Neural cell (in vitro differentiated cells): ENCODE measurements around the gene GSN.

Source experiments
- CTCF ChIP-seq: fragments of 450-650 bp; IDR thresholded peaks from 2 replicates; pipeline ENCODE4 v1.5.1; 2014; ENCODE audit warnings: antibody characterized with exemption, mild to moderate bottlenecking, moderate library complexity; ENCODE audit not compliant: poor library complexity, severe bottlenecking
- EP300 ChIP-seq: fragments of 450-650 bp; conservative IDR thresholded peaks from 2 replicates; pipeline ENCODE4 v1.6.1; 2014; ENCODE audit warnings: antibody characterized with exemption, mild to moderate bottlenecking, moderate library complexity; ENCODE audit not compliant: poor library complexity, severe bottlenecking
- EZH2 ChIP-seq: fragments of 200-600, 300-800 bp; shearing (Covaris generic), sonication (generic); IDR thresholded peaks from 2 replicates; pipeline ENCODE4 v1.6.1; 2014; ENCODE audit warnings: antibody characterized with exemption, low read length, borderline replicate concordance, mild to moderate bottlenecking; ENCODE audit not compliant: insufficient read depth, poor library complexity, severe bottlenecking
- MXI1 ChIP-seq: fragments of 450-650 bp; conservative IDR thresholded peaks from 2 replicates; pipeline ENCODE4 v1.6.1; 2014; ENCODE audit warnings: antibody characterized with exemption, mild to moderate bottlenecking; ENCODE audit not compliant: poor library complexity, severe bottlenecking
- POLR2AphosphoS5 ChIP-seq: IDR thresholded peaks from 2 replicates; pipeline ENCODE4 v1.6.1; 2012
- RAD21 ChIP-seq: fragments of 450-650 bp; conservative IDR thresholded peaks from 2 replicates; pipeline ENCODE4 v1.6.1; 2014; ENCODE audit warnings: antibody characterized with exemption, mild to moderate bottlenecking, moderate library complexity
- TF ChIP-seq, protein P1 (sequence below): IDR thresholded peaks from 2 replicates; pipeline ENCODE4 v1.6.1; 2012; ENCODE audit warnings: borderline replicate concordance

DNA sequence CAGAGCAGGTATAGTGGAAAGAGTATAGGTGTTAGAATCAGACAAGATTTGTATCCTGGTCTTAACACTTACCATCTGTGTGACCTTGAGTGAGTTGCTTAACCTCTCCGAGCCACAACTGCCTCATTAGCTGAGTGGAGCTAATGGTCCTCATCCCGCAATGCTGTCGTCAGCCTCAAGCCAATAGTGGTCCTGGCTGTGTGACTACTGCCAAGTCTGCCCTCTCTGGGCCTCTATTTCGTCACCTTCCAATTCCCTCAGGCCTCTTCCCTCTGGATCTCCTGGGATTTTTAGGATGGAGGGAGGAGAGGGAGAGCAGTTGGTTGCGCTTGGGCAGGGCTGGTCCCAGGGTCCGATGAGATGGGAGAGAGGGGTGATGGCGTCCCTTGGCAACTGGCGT lies 60.5 kb downstream of the GSN start:
- TF ChIP-seq EP300, result no peak
- TF ChIP-seq CTCF, result no peak
- no peak for TF ChIP-seq RAD21
- no peak for TF ChIP-seq POLR2AphosphoS5
- no peak for TF ChIP-seq EZH2
- TF ChIP-seq, protein P1, sequence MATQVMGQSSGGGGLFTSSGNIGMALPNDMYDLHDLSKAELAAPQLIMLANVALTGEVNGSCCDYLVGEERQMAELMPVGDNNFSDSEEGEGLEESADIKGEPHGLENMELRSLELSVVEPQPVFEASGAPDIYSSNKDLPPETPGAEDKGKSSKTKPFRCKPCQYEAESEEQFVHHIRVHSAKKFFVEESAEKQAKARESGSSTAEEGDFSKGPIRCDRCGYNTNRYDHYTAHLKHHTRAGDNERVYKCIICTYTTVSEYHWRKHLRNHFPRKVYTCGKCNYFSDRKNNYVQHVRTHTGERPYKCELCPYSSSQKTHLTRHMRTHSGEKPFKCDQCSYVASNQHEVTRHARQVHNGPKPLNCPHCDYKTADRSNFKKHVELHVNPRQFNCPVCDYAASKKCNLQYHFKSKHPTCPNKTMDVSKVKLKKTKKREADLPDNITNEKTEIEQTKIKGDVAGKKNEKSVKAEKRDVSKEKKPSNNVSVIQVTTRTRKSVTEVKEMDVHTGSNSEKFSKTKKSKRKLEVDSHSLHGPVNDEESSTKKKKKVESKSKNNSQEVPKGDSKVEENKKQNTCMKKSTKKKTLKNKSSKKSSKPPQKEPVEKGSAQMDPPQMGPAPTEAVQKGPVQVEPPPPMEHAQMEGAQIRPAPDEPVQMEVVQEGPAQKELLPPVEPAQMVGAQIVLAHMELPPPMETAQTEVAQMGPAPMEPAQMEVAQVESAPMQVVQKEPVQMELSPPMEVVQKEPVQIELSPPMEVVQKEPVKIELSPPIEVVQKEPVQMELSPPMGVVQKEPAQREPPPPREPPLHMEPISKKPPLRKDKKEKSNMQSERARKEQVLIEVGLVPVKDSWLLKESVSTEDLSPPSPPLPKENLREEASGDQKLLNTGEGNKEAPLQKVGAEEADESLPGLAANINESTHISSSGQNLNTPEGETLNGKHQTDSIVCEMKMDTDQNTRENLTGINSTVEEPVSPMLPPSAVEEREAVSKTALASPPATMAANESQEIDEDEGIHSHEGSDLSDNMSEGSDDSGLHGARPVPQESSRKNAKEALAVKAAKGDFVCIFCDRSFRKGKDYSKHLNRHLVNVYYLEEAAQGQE, result no peak
- no peak for TF ChIP-seq MXI1
